ENCODE results near the gene PIEZO1. TPM values are rescaled to one million over a fixed set of nuclear protein-coding genes. Genes with fewer than 3 reads are reported as not detected.
A peak's percentile ranks its signal among the peaks of the same experiment; 100 is the strongest.

PIEZO1 gene
- polyA plus RNA-seq, 1 experiment: 47.0 TPM

GRCh38 chr16:88816736-88817535 lies 31.9 kb upstream of the PIEZO1 start:
- Histone ChIP-seq H3K9me3 (ENCODE audit: control insufficient read depth, insufficient read depth, low read length) (no peaks in the 10 kb centered on the region; the same call in 1 of the 2 replicates), H3K27ac (ENCODE audit: low read depth, low read length) (no peak overlapping the region), H3K27me3 (ENCODE audit: control insufficient read depth, insufficient read depth, low read length) (no peaks in the 10 kb centered on the region), H3K4me3 (ENCODE audit: low read depth, low read length) (no peak overlapping the region)
- POLR2A ChIA-PET: no interaction called here
- TF ChIP-seq CTCF (IDR thresholded peaks at IDR 0.05; ENCODE audit: low read depth, low read length): no peak
- CTCF ChIA-PET: no interaction called here
- no peak for DNase-seq (ENCODE audit: low read depth, low spot score)

- ChIA-PET CTCF (interaction anchor here (2.5 kb wide), 1 partner anchor 42 kb away, joined by 16 read pairs; the partner anchor contains the start of gene TRAPPC2L), POLR2A (no interaction called here)
- H3K4me3 ChIP-seq (ENCODE audit: low read depth, low read length): no peak overlapping the region
- H3K27ac ChIP-seq (ENCODE audit: low read depth, low read length): no peak overlapping the region
- no peaks in the 10 kb centered on the region; the same call in 1 of the 2 replicates for H3K9me3 ChIP-seq (ENCODE audit: control insufficient read depth, insufficient read depth, low read length)
- DNase-seq (ENCODE audit: low read depth, low spot score): no peak
- no peaks in the 10 kb centered on the region for H3K27me3 ChIP-seq (ENCODE audit: control insufficient read depth, insufficient read depth, low read length)
- peak; percentile 65 for TF ChIP-seq CTCF (IDR thresholded peaks at IDR 0.05; ENCODE audit: low read depth, low read length)
Measured at GRCh38 chr16:88815901-88816589, 31.0 kb upstream of the PIEZO1 start.

- no peak for DNase-seq (ENCODE audit: low read depth, low spot score)
- CTCF ChIA-PET: interaction anchor here (2.5 kb wide), 1 partner anchor 43 kb away, joined by 16 read pairs; the partner anchor contains the start of gene TRAPPC2L
- POLR2A ChIA-PET: interaction anchor here (0.8 kb wide), 1 partner anchor 42 kb away, joined by 3 read pairs; the partner anchor contains the start of gene TRAPPC2L
Measured at GRCh38 chr16:88815227-88815626, 30.2 kb upstream of the PIEZO1 start.

DNA sequence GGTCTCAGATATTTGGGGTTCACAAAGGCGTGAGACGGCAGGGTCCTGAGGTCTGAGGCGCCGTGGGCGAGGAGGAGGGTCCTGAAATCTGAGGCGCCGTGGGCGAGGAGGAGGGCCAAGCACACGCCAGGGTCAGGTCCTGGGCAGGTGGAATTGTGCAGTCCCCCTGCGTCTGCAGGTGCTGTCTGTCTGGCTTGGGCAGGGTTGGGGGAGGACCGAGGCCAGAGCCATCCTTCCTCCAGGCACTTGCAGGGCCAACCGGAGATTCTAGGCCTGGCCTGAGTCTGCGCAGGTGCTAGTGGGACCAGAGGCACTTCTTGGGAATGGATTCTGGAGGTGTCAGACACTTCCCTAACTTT lies 29.1 kb upstream of the PIEZO1 start:
- TF ChIP-seq CTCF (IDR thresholded peaks at IDR 0.05; ENCODE audit: low read depth, low read length): no peak
- Histone ChIP-seq H3K9me3 (ENCODE audit: control insufficient read depth, insufficient read depth, low read length) (no peaks in the 10 kb centered on the region; the same call in 1 of the 2 replicates), H3K27me3 (ENCODE audit: control insufficient read depth, insufficient read depth, low read length) (no peaks in the 10 kb centered on the region), H3K27ac (ENCODE audit: low read depth, low read length) (no peak overlapping the region), H3K4me3 (ENCODE audit: low read depth, low read length) (no peak overlapping the region)
- no peak for DNase-seq (ENCODE audit: low read depth, low spot score)
- CTCF ChIA-PET: interaction anchor here (2.5 kb wide), 1 partner anchor 44 kb away, joined by 16 read pairs; the partner anchor contains the start of gene TRAPPC2L
- POLR2A ChIA-PET: interaction anchor here (0.8 kb wide), 1 partner anchor 43 kb away, joined by 3 read pairs; the partner anchor contains the start of gene TRAPPC2L

More at GRCh38 chr16:88815227-88815626, 30.2 kb upstream of the PIEZO1 start:
- Histone ChIP-seq H3K9me3 (ENCODE audit: control insufficient read depth, insufficient read depth, low read length) (no peaks in the 10 kb centered on the region; the same call in 1 of the 2 replicates), H3K27ac (ENCODE audit: low read depth, low read length) (no peak overlapping the region), H3K4me3 (ENCODE audit: low read depth, low read length) (no peak overlapping the region), H3K27me3 (ENCODE audit: control insufficient read depth, insufficient read depth, low read length) (no peaks in the 10 kb centered on the region)
- no peak for TF ChIP-seq CTCF (IDR thresholded peaks at IDR 0.05; ENCODE audit: low read depth, low read length)
